Subcutaneous adipose tissue (tissue), 4 donors: ENCODE results near the gene LEFTY2. TPM values are rescaled to one million over a fixed set of nuclear protein-coding genes. Genes with fewer than 3 reads are reported as not detected.

Experiments
- total RNA-seq, 4 donors: library from RNA; depleted of rRNA; stranded (reverse); fragments of >200 nt; gene quantifications; one replicate each; pipeline ENCODE4 v1.1.0, GENCODE V29; 2016
- TF ChIP-seq, protein P1 (sequence below): fragments of 450-650 bp; IDR thresholded peaks from one replicate; pipeline ENCODE4 v1.5.1; 2016; ENCODE audit warnings: low read depth, mild to moderate bottlenecking, control low read depth, antibody characterized with exemption, moderate library complexity

Gene LEFTY2
- total RNA-seq, 4 donors from 2014 or later = 0.44 to 1.1 (median 0.57) TPM; not detected in 1

DNA sequence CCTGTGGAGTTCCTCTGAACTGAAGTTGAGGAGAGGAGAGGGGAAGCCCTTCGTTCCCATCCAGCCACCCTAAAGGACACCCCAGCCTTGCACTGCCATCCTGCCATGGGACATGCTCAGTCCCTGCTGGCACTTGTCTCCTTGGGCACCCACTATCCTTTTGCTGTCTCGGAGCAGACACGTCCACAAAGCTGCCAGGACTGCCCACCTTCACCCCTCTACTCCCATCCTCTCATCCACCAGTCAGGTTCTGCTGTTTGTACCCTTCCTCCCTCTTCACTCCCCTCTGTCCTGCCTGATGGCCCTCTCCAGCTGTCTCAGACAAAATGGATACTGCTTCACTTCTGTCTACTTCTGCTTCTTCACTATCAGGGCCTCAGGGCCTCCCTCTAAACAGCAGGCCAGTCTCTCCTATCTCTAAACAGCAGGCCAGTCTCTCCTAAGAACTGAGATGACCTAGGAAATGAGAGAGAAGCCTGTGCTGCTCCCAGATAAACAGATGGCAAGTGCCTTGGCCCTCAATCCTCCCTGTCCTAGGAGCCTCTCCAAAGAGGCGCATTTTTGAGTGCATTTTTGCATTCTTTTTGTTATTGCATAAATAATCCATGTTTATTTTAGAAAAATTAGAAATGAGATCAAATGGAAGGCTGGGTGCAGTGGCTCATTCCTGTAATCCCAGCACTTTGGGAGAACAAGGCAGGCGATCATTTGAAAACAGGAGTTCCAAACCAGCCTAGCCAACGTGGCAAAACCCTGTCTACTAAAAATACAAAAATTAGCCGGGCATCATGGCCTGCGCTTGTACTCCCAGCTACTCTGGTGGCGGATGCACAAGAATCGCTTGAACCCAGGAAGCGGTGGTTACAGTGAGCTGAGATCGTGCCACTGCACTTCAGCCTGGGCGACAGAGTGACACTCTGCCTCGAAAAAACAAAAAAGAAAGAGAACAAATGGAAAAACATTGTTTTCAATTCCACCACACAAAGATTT, 12.5 kb downstream of the LEFTY2 start:
- TF ChIP-seq, protein P1, sequence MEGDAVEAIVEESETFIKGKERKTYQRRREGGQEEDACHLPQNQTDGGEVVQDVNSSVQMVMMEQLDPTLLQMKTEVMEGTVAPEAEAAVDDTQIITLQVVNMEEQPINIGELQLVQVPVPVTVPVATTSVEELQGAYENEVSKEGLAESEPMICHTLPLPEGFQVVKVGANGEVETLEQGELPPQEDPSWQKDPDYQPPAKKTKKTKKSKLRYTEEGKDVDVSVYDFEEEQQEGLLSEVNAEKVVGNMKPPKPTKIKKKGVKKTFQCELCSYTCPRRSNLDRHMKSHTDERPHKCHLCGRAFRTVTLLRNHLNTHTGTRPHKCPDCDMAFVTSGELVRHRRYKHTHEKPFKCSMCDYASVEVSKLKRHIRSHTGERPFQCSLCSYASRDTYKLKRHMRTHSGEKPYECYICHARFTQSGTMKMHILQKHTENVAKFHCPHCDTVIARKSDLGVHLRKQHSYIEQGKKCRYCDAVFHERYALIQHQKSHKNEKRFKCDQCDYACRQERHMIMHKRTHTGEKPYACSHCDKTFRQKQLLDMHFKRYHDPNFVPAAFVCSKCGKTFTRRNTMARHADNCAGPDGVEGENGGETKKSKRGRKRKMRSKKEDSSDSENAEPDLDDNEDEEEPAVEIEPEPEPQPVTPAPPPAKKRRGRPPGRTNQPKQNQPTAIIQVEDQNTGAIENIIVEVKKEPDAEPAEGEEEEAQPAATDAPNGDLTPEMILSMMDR = no peak

DNA sequence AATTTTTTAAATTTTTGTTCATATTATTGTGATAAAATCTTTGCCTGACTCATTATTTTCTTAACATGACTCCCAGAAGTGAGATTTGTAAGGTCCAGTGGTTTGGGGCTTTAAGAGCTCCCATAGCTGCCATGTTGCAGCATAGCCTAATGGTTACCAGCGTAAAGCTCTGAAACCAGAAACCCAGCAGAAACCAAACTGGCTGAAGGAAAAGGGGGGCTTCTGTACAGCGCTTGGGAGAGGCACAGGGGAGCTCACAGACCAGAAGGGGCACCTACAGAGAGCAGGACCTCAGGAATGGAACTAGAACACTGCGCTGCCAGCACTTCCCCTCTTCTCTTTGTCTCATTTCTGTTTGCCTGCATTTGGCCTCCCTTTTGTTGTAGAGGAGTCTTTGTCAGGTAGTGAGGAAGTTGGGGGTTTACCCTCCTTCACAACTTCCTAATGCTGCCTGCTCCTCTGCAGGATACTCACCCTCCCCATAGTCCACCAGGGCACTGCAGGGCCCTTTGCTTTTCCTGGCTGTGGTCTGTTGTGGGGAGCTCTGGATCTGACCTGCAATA, 14.4 kb downstream of the LEFTY2 start:
- TF ChIP-seq, protein P1 = no peak

DNA sequence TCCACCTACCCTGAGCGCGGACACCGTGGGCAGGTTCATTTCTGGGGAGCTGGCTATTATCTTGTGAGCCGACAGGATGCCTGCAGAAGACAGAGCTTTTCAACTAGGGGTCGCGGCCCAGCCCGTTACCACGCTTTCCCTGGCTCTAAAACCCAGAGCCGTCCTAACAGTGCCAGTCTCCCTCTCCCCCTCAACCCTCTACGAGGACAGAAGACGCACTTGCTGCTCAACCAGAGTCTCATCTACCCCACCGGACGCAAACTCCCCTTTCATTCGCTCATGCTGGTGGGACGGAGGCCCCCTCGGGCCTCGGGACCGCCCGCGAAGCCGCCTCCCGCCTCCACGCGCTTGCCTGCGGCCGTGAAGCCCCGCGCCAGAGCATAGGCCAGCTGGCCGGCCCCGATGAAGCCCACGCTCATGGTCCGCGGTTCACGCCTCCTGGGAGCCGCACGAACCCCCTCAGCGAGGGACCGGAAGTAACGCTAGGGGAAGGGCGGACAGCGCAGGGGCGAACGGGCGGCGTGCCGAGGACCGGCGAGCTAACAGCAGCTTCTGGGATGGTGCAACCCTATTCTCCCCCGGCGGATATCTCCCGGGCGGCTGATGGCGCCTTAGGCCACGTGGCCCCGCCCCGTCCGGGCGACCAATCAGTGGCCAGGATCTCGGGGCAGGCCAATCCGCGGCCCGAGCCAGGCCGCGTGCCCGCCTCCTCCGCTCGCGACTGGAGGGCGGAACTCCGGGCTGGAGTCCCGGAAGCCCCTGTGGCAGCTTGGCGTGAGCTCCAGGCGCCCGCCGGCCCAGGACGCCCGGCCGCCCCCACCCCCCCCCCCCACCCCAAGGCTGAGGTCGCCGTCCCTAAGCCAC, 17.1 kb downstream of the LEFTY2 start, which contains the start of gene PYCR2:
TSS of gene PYCR2 (minus strand) at position 559 of the 864 bp plus-strand sequence. CDS start at position 419, 140 bp downstream.
- TF ChIP-seq, protein P1 = no peak

DNA sequence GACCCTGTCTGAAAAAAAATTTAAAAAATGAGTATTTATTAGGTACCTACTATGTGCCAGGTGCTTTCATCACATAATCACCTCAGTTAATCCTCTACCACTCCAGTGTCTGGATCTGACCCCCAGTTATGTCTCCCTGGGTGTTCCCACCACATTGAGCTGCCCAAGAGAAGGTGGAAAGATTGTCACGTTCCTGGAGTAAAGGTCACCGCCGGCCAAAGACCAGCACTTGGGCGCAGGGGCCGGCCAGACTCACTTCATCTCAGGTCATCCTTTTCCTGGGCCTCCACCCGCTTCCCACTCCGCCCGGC, 17.7 kb downstream of the LEFTY2 start:
- TF ChIP-seq, protein P1 = no peak

DNA sequence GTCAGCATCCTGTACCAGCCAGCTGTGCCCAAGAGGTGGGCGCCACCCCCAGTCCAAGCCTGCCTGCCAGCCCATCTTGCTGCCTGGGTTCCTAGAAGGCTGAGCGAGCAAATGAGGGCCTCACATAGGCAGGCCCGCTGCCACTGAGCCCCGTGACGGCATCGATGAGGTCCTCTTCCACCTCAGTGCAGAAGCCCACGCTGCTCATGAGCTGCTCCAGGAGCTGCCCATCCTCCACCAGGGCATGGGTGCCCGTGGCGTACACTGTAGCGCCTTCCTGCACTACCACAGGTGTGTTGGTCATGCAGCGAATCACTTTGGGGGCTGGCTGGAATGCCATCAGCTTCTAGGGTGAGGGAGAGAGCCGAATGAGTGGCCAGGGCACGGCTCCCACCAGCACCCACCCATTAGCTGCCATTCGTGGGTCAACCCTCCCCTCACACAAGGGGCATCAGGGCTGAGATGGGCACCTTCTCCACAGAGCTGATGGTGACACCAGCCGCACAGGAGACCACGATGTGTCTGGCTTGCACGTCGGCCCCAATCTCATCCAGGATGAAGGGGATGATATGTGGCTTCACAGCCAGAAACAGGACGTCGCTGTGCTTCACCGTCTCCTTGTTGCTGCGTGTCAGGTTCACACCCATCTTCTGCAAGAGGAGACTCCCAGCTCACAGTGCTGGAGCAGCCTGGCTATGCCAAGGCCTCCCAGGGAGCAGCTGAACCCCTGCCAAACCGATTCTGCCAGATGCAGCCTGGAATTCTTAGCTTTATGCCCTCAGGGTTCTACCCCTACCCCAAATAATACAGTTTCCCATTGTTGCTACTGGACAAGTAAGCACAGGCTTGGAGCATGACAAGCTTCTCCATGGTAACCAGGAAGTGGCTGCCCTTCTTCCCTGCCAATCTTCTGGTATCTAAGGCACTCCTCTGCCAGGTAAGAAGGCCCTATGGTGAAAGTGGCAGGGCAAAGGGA, 19.0 kb downstream of the LEFTY2 start:
- TF ChIP-seq, protein P1 = no peak

DNA sequence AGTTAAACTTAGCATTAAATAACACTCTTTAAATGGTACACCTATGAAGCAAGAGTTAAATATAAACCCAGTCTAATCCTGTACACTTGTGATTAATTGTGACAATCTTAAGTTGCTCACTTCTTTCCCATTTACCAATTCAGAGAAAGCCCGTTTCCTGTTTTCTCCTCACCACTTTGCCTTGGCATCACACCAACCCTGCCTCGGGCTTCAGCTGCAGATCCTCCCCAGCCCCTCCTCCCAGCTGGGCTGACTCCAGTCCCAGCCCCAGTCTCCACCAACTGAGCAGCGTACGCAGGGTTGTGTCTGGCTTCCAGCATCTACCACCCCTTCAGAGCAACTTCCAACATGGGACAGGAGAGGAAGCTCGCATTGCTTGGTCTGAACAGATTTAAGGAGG, 21.1 kb downstream of the LEFTY2 start:
- TF ChIP-seq, protein P1 = no peak
